Kidney glomerular epithelial cell (primary cell): Measurements from ENCODE around the gene PHF21B.
"Not testable (repeated sequence)": the region's sequence is repeated elsewhere in the genome, so short reads cannot be mapped to it uniquely, and the experiment has no call there.

ENCODE experiments used
- DNase-seq: peaks from one replicate; lab custom pipeline; 2025; lab: John Stamatoyannopoulos, UW

Gene PHF21B

DNA sequence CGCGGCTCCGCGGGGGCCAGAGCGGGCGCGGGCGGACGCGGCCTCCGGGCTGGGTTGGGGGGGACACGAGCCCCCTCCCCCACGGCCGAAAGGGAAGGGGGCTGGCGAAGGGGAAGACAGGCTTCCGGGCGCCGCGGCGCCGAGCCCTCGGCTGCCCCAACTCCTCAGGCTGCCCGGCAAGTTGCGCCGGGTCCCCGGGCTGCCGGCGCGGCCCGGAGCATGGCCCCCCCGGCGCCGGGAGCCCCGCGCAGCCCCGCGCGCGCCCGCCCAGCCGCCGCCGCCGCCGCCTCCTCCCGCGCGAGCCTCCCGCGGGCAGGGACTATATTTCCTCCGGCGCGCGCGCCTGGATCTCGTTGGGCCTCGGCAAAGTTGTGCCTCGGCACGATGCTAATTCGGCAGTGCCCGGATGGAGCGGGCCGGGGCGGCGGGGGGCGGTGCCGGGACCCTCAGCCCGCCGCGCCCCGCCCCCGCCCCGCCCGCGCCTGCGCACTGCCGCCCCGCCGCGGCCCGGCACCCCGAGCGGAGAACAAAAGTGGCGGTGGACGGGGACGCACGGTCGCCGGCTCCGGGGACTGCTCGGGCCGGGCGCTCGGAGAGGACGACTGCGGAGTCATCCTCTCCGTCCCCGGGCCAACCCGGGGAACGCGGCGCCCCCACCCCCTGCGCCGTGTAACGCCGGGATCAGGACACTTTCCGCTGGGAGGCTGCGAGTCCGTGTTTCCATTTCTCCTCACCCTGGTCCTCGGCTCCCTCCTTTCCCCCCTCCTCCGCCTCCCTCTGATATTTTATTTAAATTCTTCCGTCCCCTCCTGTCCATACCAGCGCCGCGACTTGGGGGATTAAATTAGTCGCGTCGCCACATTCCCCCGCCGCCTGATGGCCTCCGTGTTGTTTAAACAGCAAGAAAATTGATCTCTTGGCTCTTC lies at the start of gene PHF21B:
TSS of gene PHF21B (minus strand) at position 400 of the 926 bp plus-strand sequence. CDS start 456 bp downstream, outside the sequence.
- no peak for DNase-seq

DNA sequence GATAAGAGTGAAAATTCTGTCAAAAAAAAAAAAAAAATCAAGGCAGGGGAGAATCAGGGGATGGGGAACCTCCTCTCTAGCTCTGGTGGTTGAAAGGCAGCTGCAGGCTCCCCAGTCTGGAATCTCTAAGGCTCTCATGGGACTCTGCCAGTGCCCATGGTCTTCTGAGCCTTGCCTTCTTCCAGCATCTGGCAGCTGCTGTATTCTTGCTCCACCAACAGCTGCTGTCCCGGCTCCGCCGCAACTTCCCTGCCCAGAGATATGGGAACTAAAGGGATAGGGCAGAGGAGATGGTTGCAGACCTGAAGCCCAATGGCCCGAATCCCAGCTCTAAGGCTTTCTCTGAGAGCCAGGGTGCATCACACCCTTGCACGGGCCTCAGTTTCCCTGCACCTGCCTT lies 49.5 kb upstream of the PHF21B start:
- DNase-seq = no peak

DNA sequence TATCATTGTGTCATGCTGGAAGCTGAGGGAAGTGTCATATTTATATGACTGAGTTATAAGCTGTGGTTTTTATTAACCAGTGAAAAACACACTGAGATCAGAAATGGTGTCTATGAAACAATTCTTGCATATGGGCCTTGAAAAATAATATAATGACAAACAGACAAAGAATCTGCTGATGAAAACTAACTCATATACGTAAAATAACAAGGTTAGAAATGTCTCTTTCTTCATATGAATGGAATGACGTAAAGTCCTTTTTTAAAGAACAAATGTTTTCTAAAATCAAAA lies 48.8 kb upstream of the PHF21B start:
- DNase-seq = no peak

DNA sequence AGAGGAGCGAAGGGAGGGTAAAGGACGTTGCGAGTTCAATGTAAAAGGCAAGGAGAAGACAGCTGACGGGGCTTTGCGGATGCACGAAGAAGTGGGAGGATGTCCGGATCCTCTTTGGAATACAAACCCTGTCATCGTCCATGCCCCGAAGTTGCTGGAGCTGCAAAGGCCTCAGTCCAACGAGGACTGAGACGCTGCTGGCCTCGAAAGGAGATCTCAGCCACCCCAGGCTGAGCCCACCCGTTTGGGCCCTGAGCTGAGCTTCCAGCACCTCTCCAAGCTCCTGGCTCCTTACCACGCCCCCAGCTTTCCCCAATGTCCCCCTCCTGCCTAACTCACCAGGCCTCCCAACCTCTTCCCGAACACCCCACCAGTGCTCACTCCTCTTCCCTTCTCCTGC lies 46.1 kb upstream of the PHF21B start:
- DNase-seq = no peak

DNA sequence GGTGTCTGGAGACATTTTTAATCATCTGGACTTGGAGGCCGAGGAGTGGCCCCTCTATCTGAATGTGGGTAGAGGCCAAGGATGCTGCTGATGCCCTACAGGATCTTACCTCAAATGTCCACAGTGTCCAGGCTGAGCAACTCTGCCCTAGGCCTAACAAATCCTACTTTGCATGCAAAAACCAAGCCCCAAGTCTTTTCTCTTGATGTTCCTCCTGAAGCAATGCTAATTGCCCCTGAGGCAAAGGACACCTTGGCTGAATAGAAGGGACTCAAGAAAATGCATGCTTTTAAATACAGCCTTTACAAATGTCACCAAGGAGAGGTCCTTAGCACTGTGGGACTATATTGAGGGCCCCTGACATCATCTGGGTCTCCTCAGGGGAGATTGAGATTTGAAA lies 43.8 kb upstream of the PHF21B start:
- DNase-seq = no peak

DNA sequence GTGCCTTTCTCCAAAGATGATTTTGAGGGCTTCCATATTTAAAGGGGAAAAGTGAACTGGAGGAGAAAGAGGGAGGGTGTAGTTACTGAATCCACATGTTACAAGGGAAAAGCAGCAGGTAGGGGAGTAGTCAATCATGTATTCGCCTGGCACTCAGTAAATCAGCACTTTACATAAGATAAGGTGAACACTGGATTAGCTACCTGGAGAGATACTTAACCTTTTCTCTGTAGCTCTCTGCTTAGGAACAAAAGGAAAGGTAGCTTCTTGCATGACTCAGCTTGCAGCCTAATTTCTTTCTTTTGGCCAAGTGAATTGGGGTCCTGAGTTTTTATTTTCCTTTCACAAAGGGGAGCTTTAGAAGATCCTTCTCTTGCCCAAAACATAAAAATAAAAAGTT lies 43.3 kb upstream of the PHF21B start:
- no peak for DNase-seq

DNA sequence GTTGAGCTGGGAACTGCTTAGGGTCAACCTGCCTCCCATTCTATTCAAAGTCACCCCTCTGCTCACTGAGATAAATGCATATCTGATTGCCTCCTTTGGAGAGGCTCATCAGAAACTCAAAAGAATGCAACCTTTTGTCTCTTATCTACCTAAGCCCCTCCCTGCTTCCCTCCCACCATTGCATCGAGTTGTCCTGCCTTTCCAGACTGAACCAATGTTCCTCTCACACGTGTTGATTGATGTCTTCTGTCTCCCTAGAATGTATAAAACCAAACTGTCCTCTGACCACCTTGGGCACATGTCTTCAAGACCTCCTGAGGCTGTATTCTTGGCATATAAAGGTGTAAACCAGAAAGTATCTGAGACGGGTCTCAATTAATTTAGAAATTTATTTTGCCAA lies 42.9 kb upstream of the PHF21B start:
- DNase-seq = not testable (repeated sequence)

DNA sequence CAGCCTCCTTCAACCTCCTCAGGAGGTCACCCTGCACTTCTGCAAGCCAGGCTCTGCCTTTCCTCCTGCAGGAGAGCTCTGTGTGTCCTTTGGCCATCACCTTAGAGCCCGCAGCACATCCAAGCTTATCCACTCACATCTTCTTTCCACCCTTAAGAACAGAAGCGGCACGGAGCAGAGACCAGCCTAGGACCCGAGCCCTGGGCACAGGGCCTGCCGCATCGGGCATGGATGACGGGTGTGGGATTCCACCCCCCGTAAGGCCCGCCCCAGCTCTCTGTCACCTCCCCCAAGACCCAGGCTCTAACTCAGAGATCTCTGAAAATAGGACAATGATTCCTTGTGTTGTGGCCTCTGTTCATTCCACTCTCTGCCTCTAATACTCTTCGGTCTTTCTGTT lies 42.1 kb upstream of the PHF21B start:
- DNase-seq = no peak

DNA sequence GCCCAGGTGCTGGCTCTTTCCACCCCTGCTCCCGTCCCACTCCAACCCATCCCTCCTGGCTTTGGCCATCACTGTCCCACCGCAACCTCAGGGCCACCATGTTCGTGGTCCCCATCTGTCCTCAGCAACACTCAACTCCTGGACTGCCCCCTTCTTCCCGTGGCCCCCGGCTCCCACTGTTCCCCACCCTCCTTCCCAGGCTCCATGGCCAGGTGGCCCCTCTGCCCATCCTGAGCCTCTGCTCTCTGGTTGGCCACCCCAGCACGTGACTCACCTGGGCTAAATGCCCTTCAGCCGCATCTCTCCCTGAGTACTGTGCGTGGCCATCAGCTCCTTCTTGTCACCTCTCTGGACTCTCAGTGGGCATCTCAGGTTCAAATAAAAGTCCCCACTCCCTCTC lies 41.6 kb upstream of the PHF21B start:
- DNase-seq = no peak

DNA sequence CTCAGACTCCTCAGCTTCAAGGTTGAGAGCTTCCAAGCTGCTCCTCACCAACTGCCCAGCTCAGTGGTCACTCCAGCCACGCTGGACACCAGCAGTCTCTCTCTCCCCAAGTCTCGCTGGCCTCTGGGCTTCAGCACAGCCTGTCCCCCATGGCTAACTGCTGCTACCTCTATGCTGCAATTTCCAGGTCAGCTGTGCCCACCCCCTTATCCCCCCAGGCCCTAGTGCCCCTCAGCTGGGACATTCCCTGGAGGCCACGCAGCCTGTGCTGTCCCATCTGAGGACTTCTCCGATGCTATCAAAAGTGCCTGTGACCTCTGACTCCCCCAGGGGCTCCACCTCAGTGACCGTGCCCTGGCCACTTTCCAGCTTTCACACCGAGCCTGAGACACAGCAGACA lies 37.5 kb upstream of the PHF21B start:
- no peak for DNase-seq

DNA sequence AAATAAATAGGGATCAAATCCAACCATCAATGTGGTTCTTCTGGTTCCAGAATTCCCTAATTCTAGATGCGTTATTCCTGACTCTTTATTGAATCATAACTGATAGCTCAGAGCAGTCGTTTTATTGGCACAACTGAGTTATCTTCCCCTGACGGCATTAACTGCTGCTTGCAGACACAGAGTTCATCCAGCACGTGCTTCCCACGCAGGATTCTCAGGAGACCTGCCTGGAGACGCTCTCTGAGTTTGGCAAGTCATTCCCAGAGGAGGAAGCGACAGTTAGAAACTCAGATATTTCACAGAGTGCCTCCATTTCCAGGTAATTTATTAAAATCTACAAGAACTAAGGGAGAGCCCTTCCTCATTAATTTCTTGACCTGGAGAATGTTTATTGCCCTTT lies 35.4 kb upstream of the PHF21B start:
- DNase-seq = no peak

DNA sequence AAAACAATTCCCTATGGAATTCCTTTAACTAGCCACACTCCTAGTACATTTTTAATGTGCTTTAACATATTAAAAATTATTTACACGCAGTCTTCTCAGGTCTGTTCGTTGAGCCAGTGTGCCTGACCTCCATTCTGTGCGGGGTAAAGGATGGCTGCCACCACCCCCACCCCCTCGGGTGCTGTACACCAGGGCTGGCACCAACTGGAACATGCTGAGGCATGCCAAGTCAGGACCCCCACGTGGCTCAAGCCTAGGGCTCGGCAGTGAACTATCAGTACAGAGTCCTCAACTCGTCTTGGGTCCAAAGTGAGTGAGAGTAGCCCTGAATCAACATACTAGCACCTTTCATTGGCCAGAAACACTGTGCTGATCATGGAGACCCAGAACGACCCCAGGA lies 32.5 kb upstream of the PHF21B start:
- no peak for DNase-seq

DNA sequence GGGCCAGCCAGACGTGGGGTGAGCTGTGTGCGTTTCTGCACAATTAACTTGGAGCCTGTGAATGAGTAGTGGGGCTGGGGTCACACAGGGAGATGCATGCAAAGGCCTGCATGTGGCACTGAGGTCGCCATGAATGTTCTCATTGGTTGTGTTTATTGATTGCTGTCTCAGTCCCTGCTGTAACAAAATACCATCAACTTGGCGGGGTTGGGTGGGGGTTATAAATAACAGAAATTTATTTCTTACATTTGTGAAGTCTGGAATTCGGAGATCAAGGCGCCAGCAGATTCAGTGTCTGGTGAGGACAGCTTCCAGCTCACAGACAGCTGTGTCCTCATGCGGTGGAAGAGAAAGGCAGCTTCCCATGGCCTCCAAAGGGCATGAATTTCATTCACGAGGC lies 29.3 kb upstream of the PHF21B start:
- DNase-seq = no peak

DNA sequence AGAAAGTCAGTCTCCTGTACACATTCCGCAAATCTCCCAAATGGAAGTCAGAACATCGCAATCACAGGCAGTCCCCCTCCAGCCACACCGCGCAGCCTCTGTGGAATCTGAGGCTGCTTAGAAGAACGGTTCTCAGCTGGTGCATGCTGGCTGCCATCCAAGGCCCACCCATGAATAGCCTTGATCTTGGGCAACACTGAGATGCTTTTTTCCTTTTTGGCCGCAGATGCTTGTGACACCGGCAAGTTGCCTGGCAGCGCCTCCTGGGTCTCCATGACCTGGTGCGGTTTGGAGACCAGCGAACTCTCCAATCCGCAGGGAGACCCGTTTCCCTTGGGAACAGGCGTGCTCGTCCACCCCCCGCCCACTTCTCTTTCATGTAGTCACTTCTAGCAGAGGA lies 26.3 kb upstream of the PHF21B start:
- DNase-seq = no peak

DNA sequence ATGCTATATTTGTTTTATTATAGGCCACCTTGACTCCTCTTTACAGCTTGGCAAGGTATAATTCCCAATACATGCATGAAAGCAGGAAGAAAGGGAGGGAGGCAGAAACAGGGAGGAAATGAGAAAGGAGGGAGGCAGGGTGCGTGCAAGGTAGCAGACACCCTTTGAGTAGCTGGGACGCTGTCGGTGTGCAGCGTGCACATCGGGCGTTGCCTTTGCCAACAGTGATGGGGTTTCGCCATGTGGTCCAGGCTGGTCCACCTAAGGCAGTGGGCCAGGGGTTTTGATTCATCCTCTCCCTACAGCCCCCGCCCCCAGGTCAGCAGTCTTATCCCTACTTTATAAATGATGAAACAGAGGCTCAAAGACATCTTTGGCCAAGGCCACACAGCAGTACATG lies 25.0 kb upstream of the PHF21B start:
- DNase-seq = no peak

DNA sequence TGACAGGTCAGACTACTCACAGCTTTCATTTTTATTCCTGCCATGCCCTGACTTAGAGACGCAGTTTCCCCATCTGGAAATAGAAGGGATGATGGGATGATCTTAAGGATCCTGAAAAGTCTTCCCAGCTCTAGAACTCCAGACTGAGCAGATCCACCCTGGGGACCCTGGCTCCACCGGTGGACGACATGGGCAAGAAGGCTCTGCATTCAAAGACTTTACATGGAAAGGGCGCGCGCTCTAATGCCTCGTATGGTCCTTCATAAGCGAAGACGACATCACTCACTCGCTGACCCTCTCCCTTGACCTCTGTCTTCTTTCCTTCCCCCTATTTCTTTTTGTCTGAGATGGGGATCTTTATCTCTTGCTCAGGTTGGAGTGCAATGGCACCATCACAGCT lies 24.4 kb upstream of the PHF21B start:
- DNase-seq = no peak

DNA sequence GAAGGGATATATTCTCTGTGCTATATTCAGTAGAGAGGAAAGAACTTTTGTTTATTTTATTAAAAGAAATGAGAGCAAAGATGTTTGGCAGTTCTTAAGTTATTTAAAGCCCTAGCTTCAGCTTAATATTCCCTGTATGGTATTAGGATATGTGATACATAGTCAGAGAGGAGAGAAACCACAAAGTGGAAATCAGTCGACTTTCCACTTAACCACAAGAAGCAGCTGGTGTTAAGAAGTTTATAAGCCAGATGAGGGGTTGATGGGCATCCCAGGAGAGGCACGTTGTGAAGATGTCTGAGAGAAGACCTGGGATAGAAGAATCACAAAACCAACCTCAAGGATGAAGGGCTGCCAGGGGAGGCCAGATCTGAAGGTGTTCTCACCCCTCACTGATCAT lies 23.3 kb upstream of the PHF21B start:
- DNase-seq = no peak

DNA sequence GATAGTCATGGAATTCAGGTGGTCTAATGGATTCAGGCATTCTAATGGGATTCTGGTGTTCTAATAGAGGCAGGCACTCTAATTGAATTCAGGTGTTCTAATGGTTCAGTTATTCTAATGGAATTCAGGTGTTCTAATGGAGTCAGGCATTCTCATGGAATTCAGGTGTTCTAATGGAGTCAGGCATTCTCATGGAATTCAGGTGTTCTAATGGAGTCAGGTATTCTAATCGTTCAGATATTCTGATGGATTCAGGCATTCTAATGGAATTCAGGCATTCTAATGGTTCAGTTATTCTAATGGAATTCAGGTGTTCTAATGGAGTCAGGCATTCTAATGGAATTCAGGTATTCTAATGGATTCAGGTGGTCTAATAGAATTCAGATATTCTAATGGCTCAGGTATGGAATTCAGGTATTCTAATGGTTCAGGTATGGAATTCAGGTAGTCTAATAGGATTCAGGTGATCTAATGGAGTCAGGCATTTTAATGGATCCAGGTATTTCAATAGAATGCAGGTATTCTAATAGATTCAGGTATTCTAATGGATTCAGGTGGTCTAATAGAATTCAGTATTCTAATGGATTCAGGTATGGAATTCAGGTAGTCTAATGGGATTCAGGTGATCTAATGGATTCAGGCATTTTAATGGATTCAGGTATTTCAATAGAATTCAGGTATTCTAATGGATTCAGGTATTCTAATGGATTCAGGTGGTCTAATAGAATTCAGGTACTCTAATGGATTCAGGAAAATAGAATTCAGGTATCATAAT lies 22.0 kb upstream of the PHF21B start:
- DNase-seq = no peak

DNA sequence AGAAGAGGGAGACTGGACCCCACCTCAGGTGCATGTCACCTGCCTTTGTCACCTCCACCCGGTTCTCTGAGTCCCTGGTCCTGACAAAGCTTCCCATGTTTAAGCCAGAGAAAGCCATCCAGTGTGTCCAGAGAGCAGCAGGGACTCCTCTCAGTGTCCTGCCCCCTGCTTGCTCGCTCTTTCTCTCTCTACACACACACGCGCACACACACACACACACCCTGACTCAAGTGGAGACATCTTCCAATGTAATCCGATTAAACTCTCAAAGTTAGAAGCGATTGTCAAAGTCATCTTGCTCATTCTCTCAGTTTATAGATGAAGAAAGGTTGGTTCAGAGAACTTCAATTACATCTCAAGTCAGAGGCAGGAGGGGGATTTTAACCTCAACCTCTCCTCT lies 19.7 kb upstream of the PHF21B start:
- DNase-seq = no peak

DNA sequence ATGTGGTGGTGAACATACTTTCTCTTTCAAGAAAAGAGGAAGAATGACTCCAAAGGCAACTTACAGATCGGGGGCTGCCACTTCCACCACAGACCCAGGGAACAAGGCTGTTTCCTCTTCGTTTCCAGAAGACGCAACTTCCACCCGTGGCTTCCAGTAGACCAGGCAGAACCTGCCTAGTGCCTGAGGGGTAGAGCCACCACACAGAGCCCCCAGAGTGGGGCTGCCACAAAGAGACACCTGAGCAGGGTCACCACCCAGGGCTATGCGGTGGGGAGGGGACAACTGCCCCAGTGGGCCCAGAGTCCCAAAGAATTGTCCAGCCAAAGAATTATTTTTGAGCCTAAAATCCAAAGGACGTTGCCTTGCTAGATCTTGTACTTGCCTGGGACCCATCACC lies 16.7 kb upstream of the PHF21B start:
- DNase-seq = no peak

DNA sequence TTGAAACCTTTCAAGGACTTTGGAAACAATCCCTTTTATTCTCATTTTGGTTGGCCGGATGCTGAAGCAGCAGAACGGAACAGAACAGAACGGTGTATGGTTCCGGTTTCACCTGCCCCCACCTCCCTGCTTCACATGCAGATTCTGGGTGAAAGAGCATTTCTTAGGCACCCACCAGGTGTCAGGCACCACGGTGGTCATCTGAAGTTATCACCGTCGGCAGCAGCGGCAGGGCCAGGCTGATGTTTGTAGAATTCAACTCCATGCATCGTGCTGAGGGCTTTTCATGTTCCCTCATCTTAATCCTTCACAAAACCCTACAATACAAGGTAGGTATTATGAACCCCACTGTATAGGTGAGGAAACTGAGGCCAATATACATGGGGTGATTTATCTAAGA lies 13.6 kb upstream of the PHF21B start:
- DNase-seq = no peak

DNA sequence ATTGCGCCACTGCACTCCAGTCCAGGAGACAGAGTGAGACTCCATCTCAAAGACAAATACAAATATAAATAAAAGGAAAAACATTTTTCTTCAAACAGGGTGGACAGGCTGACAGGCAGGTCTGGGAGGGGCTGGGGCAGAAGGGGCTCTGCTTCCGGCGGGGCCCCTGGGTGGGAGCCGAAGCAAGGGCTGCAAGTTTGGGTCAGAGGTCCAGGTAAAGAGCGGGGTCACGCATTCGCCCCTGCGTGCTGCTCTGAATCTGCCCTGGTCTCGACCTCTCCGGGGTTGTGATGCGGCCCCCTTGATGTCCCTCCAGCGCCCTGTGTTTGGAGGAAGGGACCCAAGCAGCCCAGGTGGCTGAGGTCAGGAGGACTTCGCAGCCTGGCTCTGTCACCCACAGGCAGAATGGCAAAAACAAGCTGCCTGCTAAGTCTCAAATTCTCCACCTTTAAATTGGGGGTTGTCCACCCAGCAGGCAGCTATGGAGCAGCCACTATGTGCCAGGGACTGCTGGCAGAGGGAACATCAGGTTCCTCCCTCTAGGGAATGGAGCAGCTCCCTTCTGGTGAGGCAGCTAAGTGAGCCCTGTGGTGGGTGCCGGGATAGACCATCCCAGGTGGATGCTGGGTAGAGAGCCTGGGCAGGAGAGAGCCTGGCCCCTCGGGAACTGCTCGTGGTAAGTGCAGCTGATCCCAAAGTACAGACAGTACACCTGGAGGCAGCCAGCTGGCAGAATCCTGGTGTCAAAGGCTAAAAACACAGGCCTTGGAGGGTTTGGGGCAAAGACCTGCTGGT lies 10.3 kb upstream of the PHF21B start:
- no peak for DNase-seq

DNA sequence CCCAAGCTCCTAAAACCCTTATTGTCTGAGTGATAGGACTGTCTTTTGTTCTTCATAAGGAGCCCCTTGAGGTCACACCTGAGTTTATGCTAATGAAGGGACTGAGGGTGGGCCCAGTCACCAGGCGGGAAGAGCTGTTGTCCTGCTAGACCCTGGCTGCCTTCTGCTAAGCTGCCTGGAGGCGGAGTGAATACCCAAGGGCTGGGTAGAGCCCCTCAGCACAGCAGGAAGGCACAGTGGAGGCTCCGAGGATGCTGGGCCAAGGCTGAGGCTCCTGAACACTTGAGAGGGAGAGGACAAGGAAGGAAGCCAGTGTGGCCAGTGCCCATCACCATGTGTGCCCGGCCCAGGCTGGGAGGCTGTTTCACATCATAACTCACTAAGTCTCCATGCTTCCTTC lies 4.8 kb upstream of the PHF21B start:
- DNase-seq = no peak
